H9 (cell line): ENCODE results near the gene DMRTC2. TPM values are rescaled to one million over a fixed set of nuclear protein-coding genes. Genes with fewer than 3 reads are reported as not detected.

Experiments used
- DNase-seq: peaks from one replicate; pipeline ENCODE4 v3.0.0-alpha.2; 2017
- H2AFZ ChIP-seq: one replicate; pipeline ENCODE4 v1.6.1; 2013; ENCODE audit warnings: mild to moderate bottlenecking, low read length, control low read depth, moderate library complexity
- H2AK5ac ChIP-seq: 2 replicates; pipeline ENCODE4 v1.6.1; 2013; ENCODE audit warnings: low read length, control low read depth, mixed read lengths; ENCODE audit not compliant: insufficient read length
- H2BK120ac ChIP-seq: one replicate; pipeline ENCODE4 v1.6.1; 2013; ENCODE audit warnings: low read depth, mild to moderate bottlenecking, low read length, control low read depth, inconsistent platforms; ENCODE audit not compliant: poor library complexity, severe bottlenecking
- H2BK12ac ChIP-seq: 2 replicates; pipeline ENCODE4 v1.6.1; 2013; ENCODE audit warnings: low read length, control low read depth, mixed read lengths, low read depth; ENCODE audit not compliant: insufficient read length
- H2BK15ac ChIP-seq: 2 replicates; pipeline ENCODE4 v1.6.1; 2013; ENCODE audit warnings: low read depth, low read length, control low read depth
- H2BK20ac ChIP-seq: one replicate; pipeline ENCODE4 v1.6.1; 2013; ENCODE audit warnings: low read depth, mild to moderate bottlenecking, low read length, control low read depth, inconsistent platforms; ENCODE audit not compliant: poor library complexity, severe bottlenecking
- H2BK5ac ChIP-seq: 2 replicates; pipeline ENCODE4 v1.6.1; 2013; ENCODE audit warnings: low read length, control low read depth, mixed read lengths; ENCODE audit not compliant: insufficient read length
- H3K14ac ChIP-seq: 2 replicates; pipeline ENCODE4 v1.6.1; 2013; ENCODE audit warnings: low read length, control low read depth; ENCODE audit not compliant: insufficient read depth
- H3K18ac ChIP-seq: 2 replicates; pipeline ENCODE4 v1.6.1; 2013; ENCODE audit warnings: low read depth, mild to moderate bottlenecking, mixed read lengths, low read length, control low read depth; ENCODE audit not compliant: insufficient read length
- H3K23ac ChIP-seq: 2 replicates; pipeline ENCODE4 v1.6.1; 2013; ENCODE audit warnings: low read length, control low read depth, mixed read lengths, low read depth; ENCODE audit not compliant: insufficient read length
- H3K23me2 ChIP-seq: 2 replicates; pipeline ENCODE4 v1.6.1; 2013; ENCODE audit warnings: low read depth, mild to moderate bottlenecking, mixed read lengths, low read length, control low read depth; ENCODE audit not compliant: insufficient read length, poor library complexity, severe bottlenecking
- H3K27ac ChIP-seq: 2 replicates; pipeline ENCODE4 v1.5.1; 2013; ENCODE audit warnings: low read length, control low read depth, mixed read lengths, low read depth; ENCODE audit not compliant: insufficient read length
- H3K27me3 ChIP-seq: 2 replicates; pipeline ENCODE4 v1.6.1; 2013; ENCODE audit warnings: low read length, control low read depth, inconsistent platforms; ENCODE audit not compliant: insufficient read depth
- H3K4ac ChIP-seq: 2 replicates; pipeline ENCODE4 v1.6.1; 2013; ENCODE audit warnings: low read depth, mild to moderate bottlenecking, control low read depth, inconsistent platforms, low read length, moderate library complexity
- H3K4me1 ChIP-seq: 2 replicates; pipeline ENCODE4 v1.6.1; 2013; ENCODE audit warnings: low read length, control low read depth, inconsistent platforms; ENCODE audit not compliant: insufficient read depth
- H3K4me2 ChIP-seq: 2 replicates; pipeline ENCODE4 v1.6.1; 2013; ENCODE audit warnings: low read length, control low read depth, mixed read lengths; ENCODE audit not compliant: insufficient read length, insufficient read depth
- H3K56ac ChIP-seq: 2 replicates; pipeline ENCODE4 v1.6.1; 2013; ENCODE audit warnings: low read depth, mild to moderate bottlenecking, mixed read lengths, low read length, control low read depth; ENCODE audit not compliant: insufficient read length
- H3K79me1 ChIP-seq: 2 replicates; pipeline ENCODE4 v1.6.1; 2013; ENCODE audit warnings: low read depth, mild to moderate bottlenecking, moderate library complexity, low read length, control low read depth, inconsistent platforms; ENCODE audit not compliant: insufficient read depth, poor library complexity, severe bottlenecking
- H3K79me2 ChIP-seq: 2 replicates; pipeline ENCODE4 v1.6.1; 2013; ENCODE audit warnings: low read length, control low read depth, inconsistent platforms; ENCODE audit not compliant: insufficient read depth
- H3K9ac ChIP-seq: 2 replicates; pipeline ENCODE4 v1.6.1; 2013; ENCODE audit warnings: low read length, control low read depth, mixed read lengths; ENCODE audit not compliant: insufficient read length; ENCODE audit errors: extremely low read depth
- H3K9me3 ChIP-seq: one replicate; pipeline ENCODE4 v1.6.1; 2013; ENCODE audit warnings: low read depth, low read length, inconsistent platforms; ENCODE audit not compliant: control insufficient read depth
- H3T11ph ChIP-seq: one replicate; pipeline ENCODE4 v1.6.1; 2013; ENCODE audit warnings: mild to moderate bottlenecking, low read length, control low read depth, inconsistent platforms
- H4K20me1 ChIP-seq: one replicate; pipeline ENCODE4 v1.6.1; 2013; ENCODE audit not compliant: control insufficient read depth, insufficient read length, insufficient read depth
- H4K5ac ChIP-seq: 2 replicates; pipeline ENCODE4 v1.6.1; 2013; ENCODE audit warnings: low read depth, mild to moderate bottlenecking, mixed read lengths, low read length, control low read depth; ENCODE audit not compliant: insufficient read length
- H4K8ac ChIP-seq: replicated peaks from 2 replicates; pipeline ENCODE4 v1.6.1; 2013; ENCODE audit warnings: low read length, control low read depth, mixed read lengths, low read depth; ENCODE audit not compliant: insufficient read length
- H4K91ac ChIP-seq: 2 replicates; pipeline ENCODE4 v1.6.1; 2013; ENCODE audit warnings: low read depth, mild to moderate bottlenecking, moderate library complexity, mixed read lengths, low read length, control low read depth; ENCODE audit not compliant: insufficient read length
- H3K27ac Mint-ChIP-seq, 3 experiments: 2 replicates in 2 of 3; 3 replicates in 1 of 3; pipeline ENCODE4 v1.8.0; 2020 to 2021; ENCODE audit warnings: mixed read lengths in 3 of 3, mild to moderate bottlenecking in 1 of 3, moderate library complexity in 1 of 3
- H3K27me3 Mint-ChIP-seq: 2 replicates; pipeline ENCODE4 v1.8.0; 2021; ENCODE audit warnings: low read depth, mild to moderate bottlenecking, moderate library complexity, mixed read lengths
- H3K36me3 Mint-ChIP-seq, 3 experiments: 2 replicates in 2 of 3; 3 replicates in 1 of 3; pipeline ENCODE4 v1.8.0; 2020 to 2021; ENCODE audit warnings: low read depth in 3 of 3, mixed read lengths in 3 of 3; ENCODE audit not compliant: insufficient read depth in 1 of 3
- H3K4me1 Mint-ChIP-seq, 2 experiments: 2 replicates each; pipeline ENCODE4 v1.8.0; 2020; ENCODE audit warnings: mixed read lengths in 2 of 2
- H3K4me3 Mint-ChIP-seq, 2 experiments: 2 replicates in 1 of 2; 3 replicates in 1 of 2; pipeline ENCODE4 v1.8.0; 2020 to 2021; ENCODE audit warnings: mild to moderate bottlenecking in 2 of 2, mixed read lengths in 2 of 2, moderate library complexity in 1 of 2
- H3K9me3 Mint-ChIP-seq, 2 experiments: 2 replicates in 1 of 2; 3 replicates in 1 of 2; pipeline ENCODE4 v1.8.0; 2020; ENCODE audit warnings: mild to moderate bottlenecking in 2 of 2, mixed read lengths in 2 of 2, moderate library complexity in 1 of 2
- WGBS: extraction: QIAGEN DNeasy Blood & Tissue Kit; methylation state at CpG from one replicate; pipeline ENCODE4 v1.1.7; 2013; ENCODE audit warnings: missing lambda C conversion rate, low lambda C conversion rate, mixed read lengths; ENCODE audit not compliant: insufficient read length; ENCODE audit errors: extremely low coverage; 5-methylcytosine and 5-hydroxymethylcytosine counted together
- total RNA-seq: library from RNA; stranded (reverse); gene quantifications from 2 replicates; pipeline ENCODE4 v1.2.1, GENCODE V29; 2021
- TF ChIP-seq, protein P1 (sequence below): fragments of 200-600 bp; sonication (generic); conservative IDR thresholded peaks from 3 replicates; pipeline ENCODE4 v1.8.0; 2021; ENCODE audit warnings: antibody characterized with exemption, mild to moderate bottlenecking

Gene DMRTC2
- total RNA-seq, 1 experiment from 2014 or later = not detected

DNA sequence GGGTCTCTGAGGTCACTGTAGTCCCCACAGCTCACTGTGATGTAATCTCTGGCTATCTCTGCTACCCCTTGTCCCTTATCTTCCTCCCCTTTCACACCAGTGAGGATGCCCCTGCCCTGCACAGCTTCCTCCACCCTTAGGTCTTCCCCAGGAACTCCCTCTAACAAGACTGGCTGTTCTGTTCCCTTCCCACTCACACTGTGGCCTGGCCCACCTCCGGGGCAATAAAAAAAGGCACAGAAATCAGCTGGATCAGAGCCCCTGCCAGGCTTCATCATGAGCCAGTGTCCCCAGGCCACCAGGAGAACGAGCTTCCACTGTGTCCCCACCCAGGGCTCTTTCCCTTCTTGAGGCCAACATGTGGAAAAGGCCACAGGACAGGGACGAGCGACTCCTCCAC is 43.8 kb upstream of the DMRTC2 start:
- no peak overlapping the region for H3K27ac ChIP-seq
- H2BK5ac ChIP-seq = no peak overlapping the region
- H2BK12ac ChIP-seq = no peak overlapping the region
- TF ChIP-seq, protein P1, sequence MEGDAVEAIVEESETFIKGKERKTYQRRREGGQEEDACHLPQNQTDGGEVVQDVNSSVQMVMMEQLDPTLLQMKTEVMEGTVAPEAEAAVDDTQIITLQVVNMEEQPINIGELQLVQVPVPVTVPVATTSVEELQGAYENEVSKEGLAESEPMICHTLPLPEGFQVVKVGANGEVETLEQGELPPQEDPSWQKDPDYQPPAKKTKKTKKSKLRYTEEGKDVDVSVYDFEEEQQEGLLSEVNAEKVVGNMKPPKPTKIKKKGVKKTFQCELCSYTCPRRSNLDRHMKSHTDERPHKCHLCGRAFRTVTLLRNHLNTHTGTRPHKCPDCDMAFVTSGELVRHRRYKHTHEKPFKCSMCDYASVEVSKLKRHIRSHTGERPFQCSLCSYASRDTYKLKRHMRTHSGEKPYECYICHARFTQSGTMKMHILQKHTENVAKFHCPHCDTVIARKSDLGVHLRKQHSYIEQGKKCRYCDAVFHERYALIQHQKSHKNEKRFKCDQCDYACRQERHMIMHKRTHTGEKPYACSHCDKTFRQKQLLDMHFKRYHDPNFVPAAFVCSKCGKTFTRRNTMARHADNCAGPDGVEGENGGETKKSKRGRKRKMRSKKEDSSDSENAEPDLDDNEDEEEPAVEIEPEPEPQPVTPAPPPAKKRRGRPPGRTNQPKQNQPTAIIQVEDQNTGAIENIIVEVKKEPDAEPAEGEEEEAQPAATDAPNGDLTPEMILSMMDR = no peak
- H4K20me1 ChIP-seq = no peaks in the 10 kb centered on the region
- no peak overlapping the region for H3K4ac ChIP-seq
- peaks cover 0 to 16% (median 0%) of the 10 kb centered on the region in 3 experiments; a peak in 2 of 7 replicates for H3K36me3 Mint-ChIP-seq
- no peak overlapping the region for H2BK15ac ChIP-seq
- no peak overlapping the region for H2AK5ac ChIP-seq
- no peaks in the 10 kb centered on the region for H3K23me2 ChIP-seq
- no peak overlapping the region for H2BK20ac ChIP-seq
- peak overlapping the region in 1 of 3 experiments; percentile 53; a peak in 1 of 7 replicates for H3K27ac Mint-ChIP-seq
- no peak overlapping the region for H4K91ac ChIP-seq
- no peak overlapping the region for H3K4me2 ChIP-seq
- no peaks in the 10 kb centered on the region for H3K27me3 ChIP-seq
- H3K27me3 Mint-ChIP-seq = peaks cover 4% of the 10 kb centered on the region
- WGBS = no CpG with 5 or more reads among the region's 4 CpGs
- no peak overlapping the region for H3K56ac ChIP-seq
- H3K4me1 Mint-ChIP-seq = no peaks in the 10 kb centered on the region
- H3K79me1 ChIP-seq = no peaks in the 10 kb centered on the region
- H3K79me2 ChIP-seq = no peaks in the 10 kb centered on the region
- no peak overlapping the region for H3K4me3 Mint-ChIP-seq
- no peak overlapping the region for H3K14ac ChIP-seq
- H3K18ac ChIP-seq = no peak overlapping the region
- no peaks in the 10 kb centered on the region for H3K4me1 ChIP-seq
- DNase-seq = no peak
- no peak overlapping the region for H3K9ac ChIP-seq
- no peak overlapping the region for H4K5ac ChIP-seq
- no peaks in the 10 kb centered on the region for H3K9me3 ChIP-seq
- H2AFZ ChIP-seq = no peak overlapping the region
- H4K8ac ChIP-seq = no peak overlapping the region
- H3K9me3 Mint-ChIP-seq = peaks cover 11 to 83% of the 10 kb centered on the region in 2 experiments
- H3K23ac ChIP-seq = no peak overlapping the region
- H2BK120ac ChIP-seq = no peak overlapping the region
- no peak overlapping the region for H3T11ph ChIP-seq
